ENCODE data around the gene FZD4.

Gene FZD4

GRCh38 chr11:86933891-86934581 is 21.2 kb downstream of the FZD4 start:
- Histone ChIP-seq H3K4me3 (replicated peaks; ENCODE audit: low read depth, low read length) (no peak overlapping the region), H3K27me3 (replicated peaks; ENCODE audit: control insufficient read depth, insufficient read depth, low read length) (no peaks in the 10 kb centered on the region), H3K36me3 (ENCODE audit: control insufficient read depth, insufficient read depth, low read length) (no peaks in the 10 kb centered on the region)
- DNase-seq (ENCODE audit: extremely low read depth, insufficient read length) = no peak
- no peak for TF ChIP-seq CTCF (IDR thresholded peaks at IDR 0.05; ENCODE audit: insufficient read depth, low read length, poor library complexity, severe bottlenecking)

- Histone ChIP-seq H3K36me3 (ENCODE audit: control insufficient read depth, insufficient read depth, low read length) (no peaks in the 10 kb centered on the region), H3K27me3 (replicated peaks; ENCODE audit: control insufficient read depth, insufficient read depth, low read length) (no peaks in the 10 kb centered on the region), H3K4me3 (replicated peaks; ENCODE audit: low read depth, low read length) (no peak overlapping the region)
- no peak for TF ChIP-seq CTCF (IDR thresholded peaks at IDR 0.05; ENCODE audit: insufficient read depth, low read length, poor library complexity, severe bottlenecking)
- no peak for DNase-seq (ENCODE audit: extremely low read depth, insufficient read length)
Observed at GRCh38 chr11:86932924-86933875, 22.0 kb downstream of the FZD4 start.

DNA sequence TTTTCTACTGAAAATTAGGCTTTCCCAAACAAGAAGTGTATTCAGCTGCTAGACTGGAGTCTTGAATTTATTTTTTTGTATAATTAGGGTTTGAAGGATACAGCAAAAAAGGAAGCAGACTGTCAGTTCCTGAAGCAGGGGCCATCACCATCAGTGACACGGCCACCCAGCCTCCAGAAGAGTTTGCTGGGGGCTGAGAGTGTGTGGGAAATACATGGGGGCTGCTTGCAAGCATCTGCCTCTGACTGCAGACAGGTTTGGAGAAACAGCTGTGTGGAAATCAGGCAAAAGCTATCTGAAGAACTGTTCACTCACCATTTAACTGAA is 23.0 kb downstream of the FZD4 start:
- Histone ChIP-seq H3K4me3 (replicated peaks; ENCODE audit: low read depth, low read length) (no peak overlapping the region), H3K27me3 (replicated peaks; ENCODE audit: control insufficient read depth, insufficient read depth, low read length) (no peaks in the 10 kb centered on the region), H3K36me3 (ENCODE audit: control insufficient read depth, insufficient read depth, low read length) (no peaks in the 10 kb centered on the region)
- DNase-seq (ENCODE audit: extremely low read depth, insufficient read length) = no peak
- TF ChIP-seq CTCF (IDR thresholded peaks at IDR 0.05; ENCODE audit: insufficient read depth, low read length, poor library complexity, severe bottlenecking) = no peak

- no peak for DNase-seq (ENCODE audit: extremely low read depth, insufficient read length)
- H3K27me3 ChIP-seq (replicated peaks; ENCODE audit: control insufficient read depth, insufficient read depth, low read length) = no peaks in the 10 kb centered on the region
- no peak for TF ChIP-seq CTCF (IDR thresholded peaks at IDR 0.05; ENCODE audit: insufficient read depth, low read length, poor library complexity, severe bottlenecking)
- H3K4me3 ChIP-seq (replicated peaks; ENCODE audit: low read depth, low read length) = no peak overlapping the region
- H3K36me3 ChIP-seq (ENCODE audit: control insufficient read depth, insufficient read depth, low read length) = no peaks in the 10 kb centered on the region
Observed at GRCh38 chr11:86931548-86932258, 23.5 kb downstream of the FZD4 start.

- H3K27me3 ChIP-seq (replicated peaks; ENCODE audit: control insufficient read depth, insufficient read depth, low read length) = no peaks in the 10 kb centered on the region
- no peaks in the 10 kb centered on the region for H3K36me3 ChIP-seq (ENCODE audit: control insufficient read depth, insufficient read depth, low read length)
- no peak overlapping the region for H3K4me3 ChIP-seq (replicated peaks; ENCODE audit: low read depth, low read length)
- no peak for TF ChIP-seq CTCF (IDR thresholded peaks at IDR 0.05; ENCODE audit: insufficient read depth, low read length, poor library complexity, severe bottlenecking)
- no peak for DNase-seq (ENCODE audit: extremely low read depth, insufficient read length)
Observed at GRCh38 chr11:86930957-86931547, 24.1 kb downstream of the FZD4 start.

Data from GM06990 (cell line).